Mononuclear cell (primary cell): ENCODE data around the gene FARSA. TPM values are rescaled to one million over a fixed set of nuclear protein-coding genes. Genes with fewer than 3 reads are reported as not detected.
A peak's percentile ranks its signal among the peaks of the same experiment; 100 is the strongest.

Experiments
- H3K27me3 ChIP-seq: 2 replicates; pipeline ENCODE4 v1.6.0; 2011; ENCODE audit warnings: low read length, control low read depth; ENCODE audit not compliant: insufficient read depth
- H3K4me1 ChIP-seq: 2 replicates; pipeline ENCODE4 v1.5.1; 2011; ENCODE audit warnings: mild to moderate bottlenecking, low read length, control low read depth; ENCODE audit not compliant: insufficient read depth
- H3K4me3 ChIP-seq: 2 replicates; pipeline ENCODE4 v1.5.1; 2011; ENCODE audit warnings: mild to moderate bottlenecking, low read length, moderate library complexity
- H3K9me3 ChIP-seq: 2 replicates; pipeline ENCODE4 v1.5.1; 2011; ENCODE audit warnings: low read depth, mild to moderate bottlenecking, control low read depth, low read length
- total RNA-seq: library from RNA; depleted of rRNA; stranded (reverse); fragments of >200 nt; gene quantifications from one replicate; pipeline ENCODE4 v1.2.3, GENCODE V29; 2012

Gene FARSA
- total RNA-seq, 1 donor = 12.2 TPM

DNA sequence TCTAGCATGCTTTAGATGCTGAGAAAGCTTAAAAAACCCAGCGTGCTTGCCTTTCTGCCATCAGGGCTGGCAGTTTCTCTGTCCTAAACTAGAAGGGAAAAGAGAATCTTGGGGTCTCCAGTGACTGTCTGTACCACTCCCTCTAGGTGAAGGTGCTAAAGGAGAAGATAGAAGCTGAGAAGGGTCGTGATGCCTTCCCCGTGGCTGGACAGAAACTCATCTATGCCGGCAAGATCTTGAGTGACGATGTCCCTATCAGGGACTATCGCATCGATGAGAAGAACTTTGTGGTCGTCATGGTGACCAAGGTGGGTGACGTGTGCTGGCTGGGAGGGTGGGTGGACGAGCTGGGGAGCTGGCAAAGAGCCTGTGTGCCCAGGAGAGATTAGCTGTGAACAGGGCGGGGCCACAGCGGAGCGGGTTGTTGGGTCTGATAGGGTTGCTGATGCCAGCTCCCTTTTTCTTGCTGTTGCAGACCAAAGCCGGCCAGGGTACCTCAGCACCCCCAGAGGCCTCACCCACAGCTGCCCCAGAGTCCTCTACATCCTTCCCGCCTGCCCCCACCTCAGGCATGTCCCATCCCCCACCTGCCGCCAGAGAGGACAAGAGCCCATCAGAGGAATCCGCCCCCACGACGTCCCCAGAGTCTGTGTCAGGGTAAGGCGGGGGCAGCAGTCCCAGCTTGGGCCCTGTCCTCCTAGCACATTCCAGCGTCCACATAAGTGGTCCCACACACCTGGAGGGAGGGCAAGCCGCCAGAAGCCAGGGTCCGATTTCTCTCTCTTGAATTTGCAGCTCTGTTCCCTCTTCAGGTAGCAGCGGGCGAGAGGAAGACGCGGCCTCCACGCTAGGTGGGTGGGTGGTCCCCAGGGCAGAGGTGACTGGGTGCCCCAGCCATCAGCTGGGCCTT is 14.4 kb upstream of the FARSA start:
- Histone ChIP-seq H3K4me1 (peaks cover 46% of the 10 kb centered on the region), H3K9me3 (no peaks in the 10 kb centered on the region), H3K4me3 (no peak overlapping the region), H3K27me3 (no peaks in the 10 kb centered on the region)

DNA sequence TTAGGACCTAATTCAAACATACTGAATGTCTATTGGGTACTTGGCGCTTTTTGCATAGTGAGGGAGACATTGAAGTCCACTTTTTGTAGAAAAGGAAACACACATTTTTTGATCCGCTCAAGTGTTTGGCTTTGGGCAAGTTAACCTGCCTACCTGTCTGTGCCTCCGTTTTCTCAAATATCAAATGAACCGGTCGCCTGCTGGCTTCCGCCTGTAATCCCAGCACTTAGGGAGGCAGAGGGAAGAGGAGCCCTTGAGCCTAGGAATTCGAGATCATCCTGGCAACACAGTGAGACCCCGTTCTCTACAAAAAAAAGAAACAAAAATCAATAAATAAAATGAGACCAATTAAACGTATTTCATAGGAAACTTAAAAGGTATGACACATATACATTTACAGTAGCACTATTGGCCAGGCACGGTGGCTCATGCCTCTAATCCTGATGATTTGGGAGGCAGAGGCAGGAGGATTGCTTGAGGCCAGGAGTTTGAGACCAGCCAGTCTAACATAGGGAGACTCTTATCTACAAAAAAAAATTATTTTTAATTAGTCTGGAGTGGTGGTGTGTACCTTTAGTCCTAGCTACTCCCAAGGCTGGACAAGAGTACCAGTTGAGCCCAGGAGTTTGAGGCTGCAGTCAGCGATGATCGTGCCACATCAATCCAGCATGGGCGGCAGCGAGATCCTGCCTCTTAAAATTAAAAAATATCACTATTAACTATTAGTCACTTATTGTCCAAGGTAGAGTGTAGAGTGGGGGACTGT is 13.4 kb upstream of the FARSA start:
- H3K4me3 ChIP-seq = peak overlapping the region; percentile 70
- no peaks in the 10 kb centered on the region for H3K27me3 ChIP-seq
- H3K4me1 ChIP-seq = peaks cover 45% of the 10 kb centered on the region
- H3K9me3 ChIP-seq = no peaks in the 10 kb centered on the region

DNA sequence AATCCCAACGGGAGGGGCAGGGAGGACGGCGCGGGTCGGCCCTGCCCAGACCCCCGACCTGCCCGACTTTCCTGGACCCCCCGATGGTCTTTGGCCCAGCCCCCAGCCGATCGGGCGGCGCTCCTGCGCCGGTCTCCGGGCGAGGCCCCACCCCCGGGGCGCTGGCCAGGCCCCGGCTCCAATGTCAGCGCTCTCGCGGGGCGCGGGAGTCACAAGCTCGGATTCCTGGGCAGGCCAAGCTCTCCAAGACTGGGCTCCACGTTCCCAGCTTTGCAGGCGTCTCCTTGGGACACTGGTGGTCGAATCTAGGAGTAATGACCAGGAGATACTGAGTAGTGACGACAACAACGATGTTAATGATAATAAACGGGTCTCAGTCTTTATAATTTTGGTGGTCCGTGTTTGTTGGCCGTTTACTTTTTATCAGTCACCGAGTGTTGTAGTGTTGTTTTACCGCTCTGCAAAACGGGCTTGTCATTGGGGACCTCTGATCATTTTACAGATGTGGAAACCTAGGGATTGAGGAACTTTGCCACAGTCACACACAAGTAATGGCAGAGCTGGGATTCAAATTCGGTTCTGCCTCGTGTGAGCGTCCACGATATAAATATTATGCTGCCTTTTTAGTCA is 12.7 kb upstream of the FARSA start:
- Histone ChIP-seq H3K4me1 (peaks cover 52% of the 10 kb centered on the region), H3K27me3 (no peaks in the 10 kb centered on the region), H3K4me3 (peak overlapping the region; percentile 70), H3K9me3 (no peaks in the 10 kb centered on the region)

DNA sequence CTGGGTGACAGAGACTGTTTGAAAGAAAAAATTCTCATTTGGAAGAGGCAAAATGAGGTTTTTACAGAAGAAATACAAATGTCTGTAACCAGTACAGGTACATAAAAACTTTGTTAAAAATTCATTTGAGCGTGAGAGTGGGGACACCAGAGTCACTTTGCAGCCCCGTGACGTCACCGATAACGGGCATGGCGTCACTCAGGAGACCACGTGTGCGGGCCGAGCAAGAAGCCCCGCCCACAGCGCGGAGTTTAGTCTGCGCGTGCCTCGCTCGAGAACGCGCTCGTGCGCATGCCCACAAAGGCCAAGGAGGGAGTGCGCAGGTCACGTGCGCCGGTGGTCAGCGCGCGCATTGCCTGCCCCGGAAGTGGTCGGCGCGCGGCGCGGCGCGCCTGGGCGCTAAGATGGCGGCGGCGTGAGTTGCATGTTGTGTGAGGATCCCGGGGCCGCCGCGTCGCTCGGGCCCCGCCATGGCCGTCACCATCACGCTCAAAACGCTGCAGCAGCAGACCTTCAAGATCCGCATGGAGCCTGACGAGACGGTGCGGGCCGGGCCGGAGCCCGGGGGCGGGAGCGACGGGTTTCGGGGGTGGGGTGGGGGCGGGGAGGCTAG is 12.1 kb upstream of the FARSA start, which contains the start of gene RAD23A:
TSS of gene RAD23A (plus strand) at position 384 of the 613 bp plus-strand sequence. CDS start at position 471, 87 bp downstream.
- peak within 1 kb of the TSS; percentile 70 for H3K4me3 ChIP-seq
- peaks cover 58% of the 10 kb centered on the region for H3K4me1 ChIP-seq
- H3K9me3 ChIP-seq = no peaks in the 10 kb centered on the region
- no peaks in the 10 kb centered on the region for H3K27me3 ChIP-seq

DNA sequence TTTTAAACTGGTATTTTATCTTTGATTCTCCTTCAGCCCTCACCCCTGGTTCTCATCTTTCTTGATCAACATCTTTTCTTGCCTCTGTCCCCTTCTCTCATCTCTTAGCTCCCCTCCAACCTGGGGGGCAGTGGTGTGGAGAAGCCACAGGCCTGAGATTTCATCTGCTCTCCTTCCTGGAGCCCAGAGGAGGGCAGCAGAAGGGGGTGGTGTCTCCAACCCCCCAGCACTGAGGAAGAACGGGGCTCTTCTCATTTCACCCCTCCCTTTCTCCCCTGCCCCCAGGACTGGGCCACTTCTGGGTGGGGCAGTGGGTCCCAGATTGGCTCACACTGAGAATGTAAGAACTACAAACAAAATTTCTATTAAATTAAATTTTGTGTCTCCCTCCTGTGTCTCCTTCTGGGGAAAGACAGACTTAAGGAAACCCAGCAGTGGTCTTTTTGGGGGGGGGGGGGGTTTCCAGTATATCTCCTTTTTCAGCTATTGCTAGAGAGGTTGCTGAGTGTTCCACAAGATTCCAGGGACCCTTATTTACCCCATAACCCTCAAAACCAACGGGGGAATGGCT is 10.7 kb upstream of the FARSA start:
- H3K9me3 ChIP-seq = no peaks in the 10 kb centered on the region
- no peak overlapping the region for H3K4me3 ChIP-seq
- H3K4me1 ChIP-seq = peaks cover 66% of the 10 kb centered on the region
- H3K27me3 ChIP-seq = no peaks in the 10 kb centered on the region

DNA sequence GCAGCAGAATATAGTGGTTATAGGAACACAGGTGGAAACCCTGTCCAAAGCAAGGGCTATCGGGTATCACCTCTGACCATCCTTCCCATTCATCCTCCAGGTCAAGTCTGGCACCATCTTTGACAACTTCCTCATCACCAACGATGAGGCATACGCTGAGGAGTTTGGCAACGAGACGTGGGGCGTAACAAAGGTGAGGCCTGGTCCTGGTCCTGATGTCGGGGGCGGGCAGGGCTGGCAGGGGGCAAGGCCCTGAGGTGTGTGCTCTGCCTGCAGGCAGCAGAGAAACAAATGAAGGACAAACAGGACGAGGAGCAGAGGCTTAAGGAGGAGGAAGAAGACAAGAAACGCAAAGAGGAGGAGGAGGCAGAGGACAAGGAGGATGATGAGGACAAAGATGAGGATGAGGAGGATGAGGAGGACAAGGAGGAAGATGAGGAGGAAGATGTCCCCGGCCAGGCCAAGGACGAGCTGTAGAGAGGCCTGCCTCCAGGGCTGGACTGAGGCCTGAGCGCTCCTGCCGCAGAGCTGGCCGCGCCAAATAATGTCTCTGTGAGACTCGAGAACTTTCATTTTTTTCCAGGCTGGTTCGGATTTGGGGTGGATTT is 10.0 kb upstream of the FARSA start:
- Histone ChIP-seq H3K9me3 (no peaks in the 10 kb centered on the region), H3K4me3 (no peak overlapping the region), H3K27me3 (no peaks in the 10 kb centered on the region), H3K4me1 (peaks cover 68% of the 10 kb centered on the region)

DNA sequence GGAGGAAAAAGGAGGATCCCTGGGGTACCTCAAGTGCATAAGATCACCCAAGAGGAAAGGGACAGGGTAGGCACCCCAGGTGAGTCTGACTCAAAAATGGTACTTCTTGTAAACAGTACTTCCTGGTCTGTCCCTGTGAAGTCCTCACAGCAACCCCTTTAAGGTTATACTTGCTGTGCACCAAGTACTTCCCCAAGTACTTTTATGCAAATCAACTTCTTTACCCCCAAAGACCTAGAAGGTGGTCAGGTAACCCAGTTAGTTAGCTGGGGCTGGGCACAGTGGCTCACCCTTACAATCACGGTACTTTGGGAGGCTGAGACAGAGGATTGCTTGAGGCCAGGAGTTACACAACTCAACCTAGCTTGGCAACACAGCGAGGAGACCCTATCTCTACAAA is 7.4 kb upstream of the FARSA start:
- Histone ChIP-seq H3K4me3 (no peak overlapping the region), H3K27me3 (no peaks in the 10 kb centered on the region), H3K9me3 (no peaks in the 10 kb centered on the region), H3K4me1 (peaks cover 76% of the 10 kb centered on the region)

DNA sequence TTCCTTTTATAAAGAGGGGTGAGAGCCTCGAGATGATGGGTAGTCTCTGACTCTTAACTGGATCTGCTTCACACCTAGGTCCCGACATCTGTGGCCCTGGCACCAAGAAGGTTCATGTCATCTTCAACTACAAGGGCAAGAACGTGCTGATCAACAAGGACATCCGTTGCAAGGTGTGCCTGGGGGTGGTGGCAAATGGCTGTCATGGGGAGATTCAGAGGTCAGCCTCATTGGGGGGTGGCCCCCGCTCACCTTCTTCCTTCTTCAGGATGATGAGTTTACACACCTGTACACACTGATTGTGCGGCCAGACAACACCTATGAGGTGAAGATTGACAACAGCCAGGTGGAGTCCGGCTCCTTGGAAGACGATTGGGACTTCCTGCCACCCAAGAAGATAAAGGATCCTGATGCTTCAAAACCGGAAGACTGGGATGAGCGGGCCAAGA is 6.5 kb upstream of the FARSA start:
- Histone ChIP-seq H3K4me3 (peak overlapping the region; percentile 95), H3K4me1 (peaks cover 72% of the 10 kb centered on the region), H3K27me3 (no peaks in the 10 kb centered on the region), H3K9me3 (no peaks in the 10 kb centered on the region)

DNA sequence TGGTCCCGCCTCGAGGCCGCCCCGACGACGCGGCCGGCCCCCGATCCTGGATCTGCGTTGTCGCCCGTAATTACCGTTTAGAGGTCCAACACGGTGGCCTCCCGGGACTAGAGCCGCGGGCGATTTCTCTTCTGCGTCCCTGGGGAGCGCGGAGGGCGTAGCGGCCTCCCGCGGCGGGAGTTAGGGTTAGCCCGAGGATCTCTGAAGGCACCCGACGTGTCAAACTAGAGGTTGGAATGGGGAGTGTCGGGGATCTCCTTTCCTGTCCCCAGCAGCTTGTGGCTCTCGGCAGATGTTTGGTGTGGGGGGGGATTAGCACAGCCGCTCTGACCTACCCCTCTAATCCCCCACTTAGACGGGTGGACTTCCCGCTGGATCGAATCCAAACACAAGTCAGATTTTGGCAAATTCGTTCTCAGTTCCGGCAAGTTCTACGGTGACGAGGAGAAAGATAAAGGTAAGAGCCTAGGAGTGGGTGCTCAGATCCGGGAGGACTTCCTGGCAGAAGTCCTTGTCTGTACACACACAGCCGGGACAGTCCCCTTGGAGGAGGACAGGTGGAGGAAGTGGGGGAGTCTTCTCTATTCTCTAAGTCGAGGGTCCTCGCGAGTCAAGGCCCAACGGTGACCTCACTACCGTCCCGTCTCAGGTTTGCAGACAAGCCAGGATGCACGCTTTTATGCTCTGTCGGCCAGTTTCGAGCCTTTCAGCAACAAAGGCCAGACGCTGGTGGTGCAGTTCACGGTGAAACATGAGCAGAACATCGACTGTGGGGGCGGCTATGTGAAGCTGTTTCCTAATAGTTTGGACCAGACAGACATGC is 5.5 kb upstream of the FARSA start:
- Histone ChIP-seq H3K4me1 (peaks cover 69% of the 10 kb centered on the region), H3K9me3 (no peaks in the 10 kb centered on the region), H3K4me3 (peak overlapping the region; percentile 95)

DNA sequence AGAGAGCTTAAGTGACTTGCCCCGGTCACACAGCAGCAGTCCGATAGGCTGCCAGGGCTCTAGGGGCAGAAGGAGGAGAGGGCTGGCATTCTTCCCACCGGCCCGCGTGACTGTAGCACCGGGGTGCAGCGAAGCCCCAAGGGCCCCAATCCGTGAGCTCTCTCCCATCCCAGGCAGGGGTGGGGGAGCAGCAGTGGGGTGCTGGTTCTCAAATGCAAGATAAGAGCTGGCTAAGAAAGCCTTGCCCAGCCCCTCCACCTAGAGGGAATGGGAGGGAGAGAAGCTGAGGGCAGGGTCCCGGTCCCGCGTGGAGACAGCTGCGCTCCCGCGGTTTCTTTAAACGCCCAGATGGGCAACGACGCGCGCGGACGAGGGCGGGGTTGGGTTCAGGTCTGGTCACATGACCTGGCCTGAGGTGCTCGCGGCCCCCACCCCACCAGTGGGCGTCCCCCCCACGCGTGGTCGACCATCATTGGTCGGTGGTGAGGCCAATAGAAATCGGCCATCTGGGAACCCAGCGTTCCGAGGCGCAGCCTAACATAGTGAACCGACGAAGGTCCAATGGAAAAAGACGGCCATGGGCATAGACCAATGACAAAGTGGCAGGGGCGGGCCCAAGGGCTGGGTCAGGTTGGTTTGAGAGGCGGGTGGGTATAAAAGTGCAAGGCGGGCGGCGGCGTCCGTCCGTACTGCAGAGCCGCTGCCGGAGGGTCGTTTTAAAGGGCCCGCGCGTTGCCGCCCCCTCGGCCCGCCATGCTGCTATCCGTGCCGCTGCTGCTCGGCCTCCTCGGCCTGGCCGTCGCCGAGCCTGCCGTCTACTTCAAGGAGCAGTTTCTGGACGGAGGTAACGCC is 4.6 kb upstream of the FARSA start, which contains the start of gene CALR:
TSS of gene CALR (plus strand) at position 683 of the 852 bp plus-strand sequence. CDS start at position 754, 71 bp downstream.
- H3K9me3 ChIP-seq = no peaks in the 10 kb centered on the region
- no peaks in the 10 kb centered on the region for H3K27me3 ChIP-seq
- peak within 1 kb of the TSS; percentile 95 for H3K4me3 ChIP-seq
- H3K4me1 ChIP-seq = peaks cover 68% of the 10 kb centered on the region

More for the DNA sequence above, 5.5 kb upstream of the FARSA start:
- H3K27me3 ChIP-seq = no peaks in the 10 kb centered on the region

DNA sequence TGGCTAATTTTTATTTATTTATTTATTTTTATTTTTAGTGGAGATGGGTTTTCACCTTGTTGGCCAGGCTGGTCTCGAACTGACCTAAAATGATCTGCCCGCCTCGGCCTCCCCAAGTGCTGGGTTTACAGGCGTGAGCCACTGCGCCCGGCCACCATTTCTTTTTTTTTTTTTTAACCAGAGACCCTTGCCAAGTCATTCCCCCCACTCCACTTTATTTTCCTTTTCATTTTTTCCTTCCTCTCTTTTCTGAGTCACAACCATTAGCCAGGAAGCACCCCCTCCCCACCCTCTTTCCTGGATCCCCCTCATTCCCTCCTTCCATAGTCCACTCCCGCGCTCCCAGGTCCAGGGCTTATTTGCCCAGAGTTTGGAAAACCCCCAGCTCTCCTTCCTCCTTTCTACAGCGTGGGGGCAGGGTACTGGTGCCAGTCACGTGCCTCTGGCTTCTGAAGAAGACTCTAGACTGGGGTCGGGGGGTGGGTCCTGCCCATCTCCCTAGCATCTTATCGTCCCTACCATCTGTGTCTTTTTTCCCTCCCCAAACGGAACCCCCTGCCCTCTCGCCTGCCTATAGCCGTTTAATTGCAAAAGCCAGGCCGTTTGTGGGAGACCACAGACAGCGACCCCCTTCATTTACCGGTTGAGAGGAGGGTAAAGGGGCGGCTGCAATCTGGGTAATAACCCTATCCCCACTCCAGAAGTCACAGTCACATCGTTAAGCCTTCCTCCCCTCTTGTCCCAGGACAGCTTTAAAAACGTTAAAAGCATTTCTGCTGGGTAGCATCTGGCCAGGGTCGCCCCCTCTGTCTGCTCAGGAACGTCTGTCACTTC is 3.8 kb upstream of the FARSA start:
- peaks cover 71% of the 10 kb centered on the region for H3K4me1 ChIP-seq

DNA sequence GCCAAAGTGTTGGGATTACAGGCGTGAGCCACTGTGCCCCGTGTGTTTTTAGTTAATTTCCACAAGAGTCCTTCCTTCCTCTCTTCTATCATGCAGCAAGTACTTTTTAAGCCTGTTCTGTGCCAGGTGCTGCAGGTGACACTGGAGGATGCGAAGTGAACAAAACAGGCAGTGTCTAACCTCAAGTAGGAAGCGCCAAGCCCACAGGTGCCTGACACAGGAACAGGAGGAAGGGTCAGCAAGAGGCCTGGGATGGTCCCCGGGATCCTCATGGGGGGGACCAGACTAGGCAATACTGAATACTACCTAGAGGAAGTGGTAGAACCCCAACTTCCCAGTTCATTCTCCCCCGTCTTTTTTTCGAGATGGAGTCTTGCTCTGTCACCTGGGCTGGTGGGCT is 3.1 kb upstream of the FARSA start:
- peaks cover 66% of the 10 kb centered on the region for H3K4me1 ChIP-seq
- H3K4me3 ChIP-seq = no peak overlapping the region
- H3K9me3 ChIP-seq = no peaks in the 10 kb centered on the region
- H3K27me3 ChIP-seq = no peaks in the 10 kb centered on the region

More for the DNA sequence above, 3.8 kb upstream of the FARSA start:
- no peaks in the 10 kb centered on the region for H3K9me3 ChIP-seq
- peak overlapping the region; percentile 95 for H3K4me3 ChIP-seq
- H3K27me3 ChIP-seq = no peaks in the 10 kb centered on the region
